ENCODE data around the gene AFG1L. TPM values are rescaled to one million over a fixed set of nuclear protein-coding genes. Genes with fewer than 3 reads are reported as not detected.

AFG1L gene
- total and polyA plus RNA-seq, 7 donors, result 2.4 to 10.4 (median 5.4) TPM

DNA sequence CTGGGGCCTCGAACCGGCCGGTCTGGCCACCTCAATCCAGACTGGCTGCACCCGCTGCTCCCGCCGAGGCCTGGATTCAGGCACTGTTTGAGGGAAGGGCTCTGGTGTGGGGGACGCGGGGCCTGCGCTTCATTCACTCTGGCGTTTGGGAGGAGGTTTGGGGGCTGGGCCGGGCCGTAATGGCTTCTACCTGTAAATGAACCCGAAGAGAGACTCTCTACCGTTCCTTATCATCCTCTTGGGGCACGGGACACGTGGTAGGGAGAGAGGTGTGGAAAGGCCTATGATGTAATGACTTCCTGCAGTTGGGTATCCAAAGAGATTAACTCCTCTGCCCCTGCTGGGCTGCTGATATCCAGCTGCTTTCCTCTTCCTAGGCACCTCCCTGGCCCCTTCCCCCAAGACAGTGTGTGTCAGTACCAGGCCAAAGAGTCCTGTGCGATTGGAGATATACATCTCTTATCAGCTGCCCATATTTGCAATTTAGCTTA, 267.7 kb downstream of the AFG1L start:
- TF ChIP-seq, protein P1, sequence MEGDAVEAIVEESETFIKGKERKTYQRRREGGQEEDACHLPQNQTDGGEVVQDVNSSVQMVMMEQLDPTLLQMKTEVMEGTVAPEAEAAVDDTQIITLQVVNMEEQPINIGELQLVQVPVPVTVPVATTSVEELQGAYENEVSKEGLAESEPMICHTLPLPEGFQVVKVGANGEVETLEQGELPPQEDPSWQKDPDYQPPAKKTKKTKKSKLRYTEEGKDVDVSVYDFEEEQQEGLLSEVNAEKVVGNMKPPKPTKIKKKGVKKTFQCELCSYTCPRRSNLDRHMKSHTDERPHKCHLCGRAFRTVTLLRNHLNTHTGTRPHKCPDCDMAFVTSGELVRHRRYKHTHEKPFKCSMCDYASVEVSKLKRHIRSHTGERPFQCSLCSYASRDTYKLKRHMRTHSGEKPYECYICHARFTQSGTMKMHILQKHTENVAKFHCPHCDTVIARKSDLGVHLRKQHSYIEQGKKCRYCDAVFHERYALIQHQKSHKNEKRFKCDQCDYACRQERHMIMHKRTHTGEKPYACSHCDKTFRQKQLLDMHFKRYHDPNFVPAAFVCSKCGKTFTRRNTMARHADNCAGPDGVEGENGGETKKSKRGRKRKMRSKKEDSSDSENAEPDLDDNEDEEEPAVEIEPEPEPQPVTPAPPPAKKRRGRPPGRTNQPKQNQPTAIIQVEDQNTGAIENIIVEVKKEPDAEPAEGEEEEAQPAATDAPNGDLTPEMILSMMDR (IDR thresholded peaks at IDR 0.05), result peak; percentile 5
- H3K9me3 ChIP-seq, result no peaks in the 10 kb centered on the region
- peak; percentile 56 to 80 for DNase-seq
- H3K27ac ChIP-seq, result peak overlapping the region; percentile 95
- peak; percentile 26 to 51 (median 42) for ATAC-seq
- no peaks in the 10 kb centered on the region for H3K27me3 ChIP-seq (ENCODE audit: insufficient read depth in 3 of 3, low read length in 2 of 3)
- H3K36me3 ChIP-seq (ENCODE audit: insufficient read depth in 1 of 2, low read depth in 1 of 2), result peaks cover 4 to 6% of the 10 kb centered on the region in 2 donors
- 4 to 11% (median 5%) methylated on average over 17 of the region's 17 CpGs for WGBS, 3 donors
- H3K4me1 ChIP-seq, result peaks cover 41% of the 10 kb centered on the region
- H3K4me3 ChIP-seq, result peak overlapping the region; percentile 76
- intact Hi-C loops (cut with DNase I), result loop anchor here (5.0 kb wide), 4 partner anchors 45 to 220 kb away; no protein-coding TSS in a partner anchor

DNA sequence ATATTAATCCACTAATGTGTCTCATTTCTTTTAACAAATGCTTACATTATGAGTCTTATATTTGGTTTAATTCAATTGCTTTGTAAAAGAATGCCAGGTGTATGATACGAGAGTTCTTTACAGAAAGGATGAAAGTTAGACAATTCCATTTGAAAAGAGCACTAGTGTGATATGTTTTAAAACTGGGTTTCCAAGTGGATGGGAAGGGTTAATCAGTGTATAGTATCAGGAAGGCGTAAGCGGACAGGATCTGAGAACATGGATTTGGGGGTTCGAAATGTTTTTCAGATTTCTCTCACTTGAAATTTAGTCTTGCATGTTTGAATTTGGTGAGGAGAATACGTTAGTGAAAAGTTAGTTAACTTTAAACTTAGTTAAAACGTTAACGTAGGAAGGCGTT, 268.4 kb downstream of the AFG1L start:
- intact Hi-C loops (cut with DNase I), result loop anchor here (5.0 kb wide), 4 partner anchors 44 to 219 kb away; no protein-coding TSS in a partner anchor
- WGBS, 3 donors, result 21 to 59% (median 32%) methylated on average over 8 of the region's 8 CpGs
- H3K9me3 ChIP-seq, result no peaks in the 10 kb centered on the region
- DNase-seq, result no peak
- peaks cover 4 to 9% of the 10 kb centered on the region in 2 donors for H3K36me3 ChIP-seq (ENCODE audit: insufficient read depth in 1 of 2, low read depth in 1 of 2)
- TF ChIP-seq, protein P1 (IDR thresholded peaks at IDR 0.05), result no peak
- no peak for ATAC-seq
- H3K4me1 ChIP-seq, result peaks cover 49% of the 10 kb centered on the region
- no peaks in the 10 kb centered on the region for H3K27me3 ChIP-seq (ENCODE audit: insufficient read depth in 3 of 3, low read length in 2 of 3)
- H3K27ac ChIP-seq, result peak overlapping the region; percentile 95
- H3K4me3 ChIP-seq, result peak overlapping the region; percentile 76

DNA sequence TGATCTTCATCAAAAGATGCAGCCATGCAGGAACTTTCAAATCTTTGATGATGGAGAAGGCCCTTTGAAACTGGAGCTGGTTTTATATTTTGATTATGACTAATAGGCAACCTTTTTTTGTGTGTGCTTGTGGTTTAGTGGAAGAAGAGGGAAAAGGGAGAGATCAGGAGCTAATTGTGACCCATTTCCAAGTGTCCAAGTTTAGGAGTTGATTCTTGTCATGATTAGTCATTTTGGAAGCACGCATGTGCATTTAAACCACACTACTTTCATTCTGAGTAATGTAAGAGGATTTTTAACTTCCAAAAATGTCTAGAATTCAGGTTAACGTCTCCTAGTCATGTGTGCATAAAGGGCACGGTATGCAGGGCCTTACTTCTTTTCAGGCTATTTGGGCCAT, 269.3 kb downstream of the AFG1L start:
- no peaks in the 10 kb centered on the region for H3K9me3 ChIP-seq
- H3K4me3 ChIP-seq, result peak overlapping the region; percentile 76
- H3K36me3 ChIP-seq (ENCODE audit: insufficient read depth in 1 of 2, low read depth in 1 of 2), result peaks cover 4 to 17% of the 10 kb centered on the region in 2 donors
- H3K27me3 ChIP-seq (ENCODE audit: insufficient read depth in 3 of 3, low read length in 2 of 3), result no peaks in the 10 kb centered on the region
- 11 to 16% (median 15%) methylated on average over 3 of the region's 3 CpGs for WGBS, 3 donors
- TF ChIP-seq, protein P1 (IDR thresholded peaks at IDR 0.05), result no peak
- H3K4me1 ChIP-seq, result peaks cover 57% of the 10 kb centered on the region
- ATAC-seq (peak in 1 of 4 donors; percentile 10), DNase-seq (no peak)
- peak overlapping the region; percentile 95 for H3K27ac ChIP-seq
- intact Hi-C loops (cut with DNase I), result loop anchor here (5.0 kb wide), 4 partner anchors 43 to 218 kb away; no protein-coding TSS in a partner anchor

DNA sequence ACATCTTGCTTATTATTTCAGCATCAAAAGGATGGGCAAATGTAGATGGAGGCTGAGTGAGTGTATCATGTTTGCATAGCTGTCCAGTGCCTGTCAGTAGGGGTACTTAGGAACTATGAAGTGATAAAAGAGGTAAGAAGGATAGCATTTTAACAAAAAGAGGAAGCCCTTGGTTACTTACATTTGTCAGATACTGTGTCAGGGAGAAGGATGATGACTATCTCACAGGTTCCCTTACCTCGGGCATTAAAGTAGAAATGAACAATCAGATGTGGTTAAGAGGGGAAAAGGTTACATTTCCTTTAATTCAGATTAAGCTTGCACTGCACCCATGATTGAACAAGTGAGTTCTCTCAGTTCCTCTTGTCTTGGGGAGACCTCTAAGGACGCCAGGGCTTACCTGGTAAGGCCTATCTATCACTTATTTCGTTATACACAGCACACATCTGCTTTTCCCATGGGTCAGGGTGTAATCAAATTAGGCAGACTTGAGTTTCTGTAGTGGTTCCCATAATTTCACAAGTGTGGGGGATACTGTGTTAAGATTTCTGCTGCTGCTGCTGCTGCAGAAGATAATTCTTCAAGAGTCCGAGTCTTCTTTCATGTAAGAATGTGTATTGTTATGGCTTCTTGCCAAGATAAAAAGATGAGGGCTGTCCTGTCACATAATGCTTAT, 270.4 kb downstream of the AFG1L start:
- 12 to 34% (median 18%) methylated on average over 4 of the region's 4 CpGs for WGBS, 3 donors
- TF ChIP-seq, protein P1 (IDR thresholded peaks at IDR 0.05), result no peak
- H3K36me3 ChIP-seq (ENCODE audit: insufficient read depth in 1 of 2, low read depth in 1 of 2), result peaks cover 10 to 27% of the 10 kb centered on the region in 2 donors
- peak overlapping the region; percentile 95 for H3K27ac ChIP-seq
- intact Hi-C loops (cut with DNase I), result no loop called here
- no peak for ATAC-seq
- no peak for DNase-seq
- no peaks in the 10 kb centered on the region for H3K9me3 ChIP-seq
- no peaks in the 10 kb centered on the region for H3K27me3 ChIP-seq (ENCODE audit: insufficient read depth in 3 of 3, low read length in 2 of 3)
- H3K4me1 ChIP-seq, result peaks cover 59% of the 10 kb centered on the region
- peak overlapping the region; percentile 76 for H3K4me3 ChIP-seq
